Testis (tissue), 3 donors: Measurements from ENCODE around the gene FMNL2. TPM values are rescaled to one million over a fixed set of nuclear protein-coding genes. Genes with fewer than 3 reads are reported as not detected.

Source experiments
- DNase-seq: peaks from one replicate; pipeline ENCODE4 v3.0.0-alpha.2; 2019
- H3K27ac ChIP-seq, 2 donors: fragments of 200-600 bp; sonication (generic); one replicate each; pipeline ENCODE4 v1.5.1; 2019
- H3K27me3 ChIP-seq: fragments of 200-600 bp; sonication (generic); one replicate; pipeline ENCODE4 v1.5.1; 2019
- H3K36me3 ChIP-seq: fragments of 200-600 bp; sonication (generic); one replicate; pipeline ENCODE4 v1.5.1; 2017; ENCODE audit warnings: low read depth; ENCODE audit errors: missing control alignments
- H3K4me1 ChIP-seq: fragments of 200-600 bp; sonication (generic); one replicate; pipeline ENCODE4 v1.5.1; 2019
- H3K4me3 ChIP-seq, 2 donors: fragments of 200-600 bp; sonication (generic); one replicate each; pipeline ENCODE4 v1.5.1; 2017 to 2019
- H3K9me3 ChIP-seq: fragments of 200-600 bp; sonication (generic); one replicate; pipeline ENCODE4 v1.5.1; 2017
- CTCF ChIP-seq, 3 experiments: fragments of 450-650 bp in 2 of 3; fragments of 200-600 bp in 1 of 3; sonication (generic) in 1 of 3; IDR thresholded peaks; one replicate each; pipeline ENCODE4 v1.5.1; 2016 to 2019; ENCODE audit warnings: antibody characterized with exemption in 3 of 3, mild to moderate bottlenecking in 2 of 3, moderate library complexity in 1 of 3
- POLR2A ChIP-seq: fragments of 450-650 bp; IDR thresholded peaks from one replicate; pipeline ENCODE4 v1.6.1; 2017; ENCODE audit warnings: antibody characterized with exemption, mild to moderate bottlenecking, moderate library complexity
- WGBS, 2 donors: methylation state at CpG; one replicate each; pipeline ENCODE4 v1.1.5; 2018; 5-methylcytosine and 5-hydroxymethylcytosine counted together
- intact Hi-C: fragments of 100-400 bp; cut with DNase I; formaldehyde crosslinking; loops from one replicate; pipeline ENCODE4 v1.15.1; 2023; ENCODE audit warnings: low total_unique reads
- polyA plus RNA-seq: library from polyadenylated mRNA; stranded (reverse); fragments of 350-450 nt; fragmentation: Illumina TruSeq; extraction: RNeasy Lipid Tissue Mini Kit (QIAGEN cat#74804); gene quantifications from one replicate; pipeline ENCODE4 v1.2.3, GENCODE V29; 2014; ENCODE audit warnings: low read depth, low replicate concordance; ENCODE audit not compliant: insufficient read depth
- total RNA-seq, 2 donors: library from RNA; depleted of rRNA; stranded (reverse); fragments of >200 nt; gene quantifications; one replicate each; pipeline ENCODE4 v1.2.3, GENCODE V29; 2016

FMNL2 gene
- total and polyA plus RNA-seq, 3 donors from 2014 or later, result 15.4 to 19.8 (median 16.8) TPM

- Histone ChIP-seq H3K27ac (no peak overlapping the region), H3K27me3 (no peaks in the 10 kb centered on the region), H3K36me3 (no peaks in the 10 kb centered on the region), H3K4me3 (no peak overlapping the region), H3K9me3 (no peaks in the 10 kb centered on the region), H3K4me1 (no peaks in the 10 kb centered on the region)
- no peak for TF ChIP-seq CTCF (IDR thresholded peaks at IDR 0.05)
- no peak for TF ChIP-seq POLR2A
- intact Hi-C loops, result no loop called here
- DNase-seq, result no peak
These were observed 351.3 kb downstream of the FMNL2 start for GRCh38 chr2:152686321-152686720.

GRCh38 chr2:152693033-152693432, 358.1 kb downstream of the FMNL2 start:
- 95 to 98% methylated on average over 4 of the region's 4 CpGs for WGBS, 2 donors
- H3K9me3 ChIP-seq, result no peaks in the 10 kb centered on the region
- no peak overlapping the region for H3K27ac ChIP-seq
- TF ChIP-seq CTCF (IDR thresholded peaks at IDR 0.05) (no peak), POLR2A (no peak)
- intact Hi-C loops, result no loop called here
- no peak for DNase-seq
- H3K4me3 ChIP-seq, result no peak overlapping the region
- H3K27me3 ChIP-seq, result no peaks in the 10 kb centered on the region
- H3K36me3 ChIP-seq, result no peaks in the 10 kb centered on the region
- H3K4me1 ChIP-seq, result no peaks in the 10 kb centered on the region

GRCh38 chr2:152694161-152694661, 359.2 kb downstream of the FMNL2 start:
- DNase-seq, result no peak
- H3K4me1 ChIP-seq, result no peaks in the 10 kb centered on the region
- no peak overlapping the region for H3K27ac ChIP-seq
- no peaks in the 10 kb centered on the region for H3K36me3 ChIP-seq
- intact Hi-C loops, result no loop called here
- H3K4me3 ChIP-seq, result no peak overlapping the region
- no peaks in the 10 kb centered on the region for H3K27me3 ChIP-seq
- WGBS, 2 donors, result 55 to 60% methylated on average over 8 of the region's 8 CpGs
- no peak for TF ChIP-seq POLR2A
- TF ChIP-seq CTCF (IDR thresholded peaks at IDR 0.05), result no peak
- no peaks in the 10 kb centered on the region for H3K9me3 ChIP-seq

- 94 to 98% methylated on average over 3 of the region's 3 CpGs for WGBS, 2 donors
- TF ChIP-seq POLR2A, result no peak
- TF ChIP-seq CTCF (IDR thresholded peaks at IDR 0.05), result no peak
- Histone ChIP-seq H3K27ac (no peak overlapping the region), H3K27me3 (no peaks in the 10 kb centered on the region), H3K4me1 (no peaks in the 10 kb centered on the region), H3K9me3 (no peaks in the 10 kb centered on the region), H3K4me3 (no peak overlapping the region), H3K36me3 (no peaks in the 10 kb centered on the region)
- no peak for DNase-seq
- intact Hi-C loops, result no loop called here
These were observed 360.8 kb downstream of the FMNL2 start for GRCh38 chr2:152695763-152696162.

GRCh38 chr2:152696476-152696875, 361.5 kb downstream of the FMNL2 start:
- WGBS, 2 donors, result 88 to 100% methylated on average over 1 of the region's 1 CpG
- TF ChIP-seq POLR2A, result no peak
- no peak for TF ChIP-seq CTCF (IDR thresholded peaks at IDR 0.05)
- intact Hi-C loops, result no loop called here

More at GRCh38 chr2:152696476-152696875, 361.5 kb downstream of the FMNL2 start:
- DNase-seq, result no peak
- H3K36me3 ChIP-seq, result no peaks in the 10 kb centered on the region
- H3K9me3 ChIP-seq, result no peaks in the 10 kb centered on the region
- no peak overlapping the region for H3K4me3 ChIP-seq
- no peak overlapping the region for H3K27ac ChIP-seq
- H3K27me3 ChIP-seq, result no peaks in the 10 kb centered on the region
- no peaks in the 10 kb centered on the region for H3K4me1 ChIP-seq
